Fibroblast of pulmonary artery (primary cell): ENCODE data around the gene EVI5L.

Source experiments
- DNase-seq: peaks from one replicate; pipeline ENCODE4 v3.0.0-alpha.2; 2010; ENCODE audit warnings: low read depth
- H3K4me3 ChIP-seq: replicated peaks from 2 replicates; pipeline ENCODE4 v1.5.1; 2011; ENCODE audit warnings: low read depth, mild to moderate bottlenecking, control low read depth, low read length, moderate library complexity
- CTCF ChIP-seq: IDR thresholded peaks from 2 replicates; pipeline ENCODE4 v1.5.1; 2011; ENCODE audit warnings: mild to moderate bottlenecking, control low read depth, low read length, inconsistent platforms; ENCODE audit errors: missing control alignments

The EVI5L gene

GRCh38 chr19:7823686-7824301 lies 6.2 kb upstream of the EVI5L start:
- no peak overlapping the region for H3K4me3 ChIP-seq
- no peak for TF ChIP-seq CTCF
- DNase-seq = no peak

- DNase-seq = no peak
- no peak for TF ChIP-seq CTCF
- H3K4me3 ChIP-seq = peak overlapping the region; percentile 40
Measured at GRCh38 chr19:7829166-7829520, 875 bp upstream of the EVI5L start.

DNA sequence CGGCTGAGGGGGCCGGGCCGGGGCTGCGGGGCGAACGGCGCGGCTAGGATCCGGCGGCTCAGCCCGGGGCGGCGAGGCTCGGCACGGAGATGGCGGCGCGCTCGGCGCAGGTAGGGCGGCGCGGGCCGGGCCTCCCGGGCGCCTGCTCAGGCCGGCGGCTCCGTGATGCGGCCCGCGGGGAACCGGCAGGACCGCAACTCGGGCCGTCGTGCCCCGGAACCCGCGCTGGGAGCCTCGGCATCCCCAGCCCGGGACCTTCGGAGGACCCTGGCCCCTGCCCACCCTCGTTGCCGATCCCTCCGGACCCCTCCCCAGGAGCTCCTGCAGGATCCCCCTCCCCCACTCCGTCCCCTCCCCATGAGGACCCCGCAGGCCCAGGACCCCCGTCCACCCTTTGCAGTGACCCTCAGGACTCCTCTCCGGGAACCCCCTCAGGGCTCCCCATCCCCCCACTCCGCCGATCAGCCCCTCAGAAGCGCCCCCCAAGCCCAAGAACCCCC lies 304 bp downstream of the EVI5L start:
- DNase-seq = no peak
- peak overlapping the region; percentile 66 for H3K4me3 ChIP-seq
- TF ChIP-seq CTCF = no peak

GRCh38 chr19:7830823-7831222 lies 805 bp downstream of the EVI5L start:
- TF ChIP-seq CTCF = no peak
- no peak for DNase-seq
- H3K4me3 ChIP-seq = peak overlapping the region; percentile 66

DNA sequence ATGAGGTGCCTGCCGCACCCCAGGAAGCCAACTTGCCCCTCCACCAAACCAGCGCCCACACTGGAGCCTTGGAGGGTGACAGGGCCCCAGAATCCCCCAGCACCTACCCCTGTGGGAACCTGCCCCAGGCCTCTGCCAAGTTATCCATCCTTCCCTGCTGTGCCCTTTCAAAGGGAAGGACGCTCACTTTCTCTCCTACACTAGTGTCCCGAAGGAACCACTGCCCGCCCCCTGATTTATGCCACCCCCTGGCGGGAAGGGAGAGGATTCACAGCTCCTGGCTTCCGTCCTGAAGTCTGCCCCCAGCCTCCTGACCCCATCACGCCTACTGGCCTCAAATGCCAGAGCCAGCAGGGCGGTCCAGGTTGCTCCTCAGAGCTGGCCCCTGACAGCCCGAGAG lies 1.4 kb downstream of the EVI5L start:
- DNase-seq = peak; percentile 44
- peak; percentile 40 for TF ChIP-seq CTCF
- H3K4me3 ChIP-seq = peak overlapping the region; percentile 1

- no peak overlapping the region for H3K4me3 ChIP-seq
- no peak for TF ChIP-seq CTCF
- no peak for DNase-seq
Measured at GRCh38 chr19:7832009-7832408, 2.0 kb downstream of the EVI5L start.

DNA sequence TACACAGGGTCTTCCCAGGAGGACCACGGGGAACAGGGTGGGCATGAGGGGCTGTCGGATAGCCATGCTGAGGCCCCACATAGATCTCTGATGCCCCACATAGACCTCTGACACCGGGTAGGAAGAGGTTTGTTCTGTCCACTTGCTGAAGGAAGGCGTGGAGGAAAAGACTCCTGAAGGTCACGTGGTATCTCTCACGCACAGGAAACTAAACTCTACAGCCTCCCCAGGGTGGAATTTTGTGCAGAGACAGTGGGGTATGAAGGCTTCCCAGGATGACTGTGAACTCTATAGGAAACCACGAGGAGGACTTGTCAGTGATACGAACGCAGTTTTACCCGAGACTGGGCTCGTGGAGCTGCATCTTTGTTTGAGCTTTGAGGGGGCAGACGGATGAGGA lies 2.8 kb downstream of the EVI5L start:
- TF ChIP-seq CTCF = no peak
- peak; percentile 30 for DNase-seq
- H3K4me3 ChIP-seq = no peak overlapping the region
